Muscle layer of colon (tissue), 2 donors: ENCODE results near the gene DNAJC8.
A peak's percentile ranks its signal among the peaks of the same experiment; 100 is the strongest.

Experiments
- H3K27ac ChIP-seq: one replicate; pipeline ENCODE4 v1.7.0; 2013; ENCODE audit warnings: low read depth, mild to moderate bottlenecking, low read length, moderate library complexity
- H3K27me3 ChIP-seq, 2 donors: one replicate each; pipeline ENCODE4 v1.7.0; 2013; ENCODE audit warnings: low read length in 2 of 2, mild to moderate bottlenecking in 2 of 2; ENCODE audit not compliant: insufficient read depth in 2 of 2, control insufficient read depth in 1 of 2
- H3K36me3 ChIP-seq: one replicate; pipeline ENCODE4 v1.7.0; 2013; ENCODE audit warnings: mild to moderate bottlenecking, low read length; ENCODE audit not compliant: insufficient read depth
- H3K4me1 ChIP-seq: one replicate; pipeline ENCODE4 v1.7.0; 2013; ENCODE audit warnings: mild to moderate bottlenecking, low read length; ENCODE audit not compliant: insufficient read depth
- H3K4me3 ChIP-seq, 2 donors: one replicate each; pipeline ENCODE4 v1.7.0; 2013; ENCODE audit warnings: low read length in 2 of 2, low read depth in 1 of 2, mild to moderate bottlenecking in 1 of 2, moderate library complexity in 1 of 2
- H3K9ac ChIP-seq: one replicate; pipeline ENCODE4 v1.7.0; 2013; ENCODE audit warnings: low read length
- H3K9me3 ChIP-seq: one replicate; pipeline ENCODE4 v1.7.0; 2013; ENCODE audit warnings: mild to moderate bottlenecking, low read length
- donor health status: abdominal sarcoma.
- donor health status: Adenocarcinoma of cecum.

Gene DNAJC8

GRCh38 chr1:28248273-28249012 lies 15.6 kb upstream of the DNAJC8 start:
- Histone ChIP-seq H3K9me3 (no peaks in the 10 kb centered on the region), H3K4me1 (peaks cover 25% of the 10 kb centered on the region), H3K4me3 (peak overlapping the region in 1 of 2 donors; percentile 23), H3K9ac (peak overlapping the region; percentile 10), H3K36me3 (no peaks in the 10 kb centered on the region), H3K27me3 (no peaks in the 10 kb centered on the region), H3K27ac (peak overlapping the region; percentile 86)

GRCh38 chr1:28247612-28248272 lies 14.9 kb upstream of the DNAJC8 start:
- Histone ChIP-seq H3K4me3 (peak overlapping the region; percentile 2 to 39), H3K9ac (peak overlapping the region; percentile 10), H3K36me3 (no peaks in the 10 kb centered on the region), H3K9me3 (no peaks in the 10 kb centered on the region), H3K4me1 (peaks cover 25% of the 10 kb centered on the region), H3K27me3 (no peaks in the 10 kb centered on the region), H3K27ac (peak overlapping the region; percentile 86)

DNA sequence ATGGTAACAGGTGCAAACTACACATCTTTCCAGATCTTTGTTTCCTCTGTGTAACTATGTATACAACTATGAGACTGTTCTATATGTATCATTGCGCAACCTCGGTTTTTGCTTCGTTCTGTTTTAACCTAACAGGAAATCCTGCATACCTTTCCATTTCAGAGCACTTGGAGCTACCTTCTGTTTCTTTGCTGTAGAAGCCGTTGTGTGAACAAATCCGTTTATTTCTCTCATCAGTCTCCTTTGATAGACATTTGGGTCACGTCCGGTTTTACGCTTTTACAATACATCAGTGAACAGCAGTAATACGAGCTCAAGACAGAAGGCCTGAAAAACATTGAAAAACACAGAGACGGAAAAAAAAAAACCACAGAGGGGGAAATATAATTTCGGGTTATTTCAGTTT lies 13.6 kb upstream of the DNAJC8 start:
- peak overlapping the region; percentile 90 for H3K27ac ChIP-seq
- no peaks in the 10 kb centered on the region for H3K27me3 ChIP-seq
- H3K4me3 ChIP-seq, result peak overlapping the region; percentile 60 to 66
- no peaks in the 10 kb centered on the region for H3K9me3 ChIP-seq
- H3K4me1 ChIP-seq, result peaks cover 25% of the 10 kb centered on the region
- H3K9ac ChIP-seq, result no peak overlapping the region
- H3K36me3 ChIP-seq, result no peaks in the 10 kb centered on the region

GRCh38 chr1:28244549-28245251 lies 11.9 kb upstream of the DNAJC8 start:
- Histone ChIP-seq H3K4me1 (peaks cover 24% of the 10 kb centered on the region), H3K9me3 (no peaks in the 10 kb centered on the region), H3K36me3 (no peaks in the 10 kb centered on the region), H3K27me3 (no peaks in the 10 kb centered on the region), H3K9ac (no peak overlapping the region), H3K27ac (no peak overlapping the region), H3K4me3 (no peak overlapping the region)

- no peak overlapping the region for H3K27ac ChIP-seq
- no peaks in the 10 kb centered on the region for H3K27me3 ChIP-seq
- H3K9ac ChIP-seq, result no peak overlapping the region
- no peaks in the 10 kb centered on the region for H3K36me3 ChIP-seq
- peaks cover 15% of the 10 kb centered on the region for H3K4me1 ChIP-seq
- H3K4me3 ChIP-seq, result no peak overlapping the region
- no peaks in the 10 kb centered on the region for H3K9me3 ChIP-seq
Measured at GRCh38 chr1:28243685-28244311, 11.0 kb upstream of the DNAJC8 start.

GRCh38 chr1:28241638-28242241 lies 8.9 kb upstream of the DNAJC8 start:
- peaks cover 8% of the 10 kb centered on the region for H3K4me1 ChIP-seq
- H3K9ac ChIP-seq, result no peak overlapping the region
- no peaks in the 10 kb centered on the region for H3K36me3 ChIP-seq
- no peak overlapping the region for H3K4me3 ChIP-seq
- H3K9me3 ChIP-seq, result no peaks in the 10 kb centered on the region
- no peak overlapping the region for H3K27ac ChIP-seq
- H3K27me3 ChIP-seq, result no peaks in the 10 kb centered on the region

DNA sequence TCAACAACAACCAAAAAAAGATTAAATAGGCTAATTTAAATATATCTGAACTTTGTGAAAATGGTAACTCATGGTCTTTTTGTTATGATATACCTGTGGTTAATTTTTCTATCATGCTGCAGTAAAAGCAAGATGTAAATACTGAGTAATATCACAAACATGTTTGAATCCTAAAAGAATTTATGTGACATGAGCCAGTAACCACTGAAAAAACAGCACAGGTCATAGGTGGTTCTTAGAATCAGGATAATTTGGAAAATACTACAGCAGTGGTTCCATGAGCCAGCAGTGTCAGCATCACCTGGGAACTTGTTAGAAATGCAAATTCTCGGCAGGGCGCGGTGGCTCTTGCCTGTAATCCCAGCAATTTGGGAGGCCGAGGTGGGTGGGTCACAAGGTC lies 7.2 kb upstream of the DNAJC8 start:
- Histone ChIP-seq H3K9ac (no peak overlapping the region), H3K4me3 (no peak overlapping the region), H3K9me3 (no peaks in the 10 kb centered on the region), H3K27me3 (no peaks in the 10 kb centered on the region), H3K27ac (no peak overlapping the region), H3K36me3 (no peaks in the 10 kb centered on the region), H3K4me1 (peaks cover 10% of the 10 kb centered on the region)

DNA sequence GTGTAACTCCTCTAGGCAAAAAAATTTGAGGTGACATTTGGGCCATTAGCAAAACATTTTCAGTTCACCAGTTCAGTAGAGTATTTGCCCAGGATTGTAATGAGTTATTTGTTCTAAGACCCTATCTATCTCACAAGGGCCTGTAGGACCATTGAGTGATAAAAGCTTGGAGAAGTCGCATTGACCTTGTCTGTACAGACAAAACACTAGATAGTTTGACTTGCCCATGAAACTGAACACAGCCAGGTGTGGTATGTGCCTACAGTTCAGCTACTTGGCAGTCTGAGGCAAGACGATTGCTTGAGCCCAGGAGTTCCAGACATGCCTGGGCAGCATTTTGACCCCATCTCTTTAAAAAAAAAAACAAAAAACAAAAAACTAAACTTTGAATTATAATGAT lies 6.2 kb upstream of the DNAJC8 start:
- no peaks in the 10 kb centered on the region for H3K27me3 ChIP-seq
- no peaks in the 10 kb centered on the region for H3K36me3 ChIP-seq
- H3K9ac ChIP-seq, result no peak overlapping the region
- H3K4me3 ChIP-seq, result no peak overlapping the region
- no peak overlapping the region for H3K27ac ChIP-seq
- peaks cover 10% of the 10 kb centered on the region for H3K4me1 ChIP-seq
- no peaks in the 10 kb centered on the region for H3K9me3 ChIP-seq

GRCh38 chr1:28236656-28237322 lies 4.0 kb upstream of the DNAJC8 start:
- Histone ChIP-seq H3K27me3 (no peaks in the 10 kb centered on the region), H3K27ac (peak overlapping the region; percentile 84), H3K4me1 (peaks cover 21% of the 10 kb centered on the region), H3K4me3 (peak overlapping the region; percentile 82 to 98), H3K9me3 (no peaks in the 10 kb centered on the region), H3K9ac (peak overlapping the region; percentile 91), H3K36me3 (no peaks in the 10 kb centered on the region)

- Histone ChIP-seq H3K27me3 (no peaks in the 10 kb centered on the region), H3K9ac (peak within 1 kb of the TSS; percentile 91), H3K4me1 (peaks cover 22% of the 10 kb centered on the region), H3K36me3 (no peaks in the 10 kb centered on the region), H3K9me3 (no peaks in the 10 kb centered on the region), H3K4me3 (peak within 1 kb of the TSS; percentile 82 to 98), H3K27ac (peak within 1 kb of the TSS; percentile 92)
Measured at GRCh38 chr1:28235755-28236655, 3.2 kb upstream of the DNAJC8 start, which contains the start of gene ATP5IF1. ATP5IF1 (plus strand) TSS chr1:28236124; CDS start chr1:28236184, 60 bp downstream.
